ENCODE data around the gene OR10K2. TPM values are rescaled to one million over a fixed set of nuclear protein-coding genes. Genes with fewer than 3 reads are reported as not detected.

Gene OR10K2
- total RNA-seq, 1 donor from 2014 or later: not detected

DNA sequence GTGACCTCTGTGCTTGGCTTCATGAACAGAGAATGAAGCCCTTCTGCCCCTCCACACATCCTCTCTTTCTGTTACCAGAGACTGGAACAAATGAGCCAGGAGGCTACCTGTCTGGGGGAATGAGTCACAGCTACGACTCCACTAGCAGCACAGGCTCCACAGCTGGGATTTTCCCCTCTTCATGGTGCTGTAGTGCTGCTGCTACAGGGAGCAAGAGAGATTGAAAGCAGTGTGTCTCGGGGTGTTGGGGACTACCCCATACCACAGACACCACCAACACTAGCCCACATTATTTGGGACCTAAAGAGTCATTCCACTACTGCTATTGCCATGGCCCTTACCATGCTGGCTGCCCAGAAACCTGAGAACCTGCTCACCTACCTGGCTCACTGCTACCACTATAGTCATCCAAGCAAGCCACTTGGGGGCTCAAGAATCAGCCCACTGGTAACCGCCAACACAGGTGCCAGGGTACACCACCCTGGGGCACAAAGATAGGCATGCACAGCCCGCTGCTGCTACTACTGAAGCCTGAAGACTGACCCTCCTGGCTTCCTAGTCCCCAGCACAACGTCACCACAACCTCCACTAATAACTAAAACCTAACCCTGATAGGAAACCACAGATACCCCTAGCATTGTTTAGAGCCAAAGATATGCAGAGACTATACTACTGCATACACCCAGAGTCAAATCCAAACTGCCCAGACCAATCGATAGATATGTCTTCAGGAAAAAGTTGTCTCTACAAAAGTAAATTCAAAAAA is 54.7 kb downstream of the OR10K2 start:
- H3K27me3 Mint-ChIP-seq: no peaks in the 10 kb centered on the region
- H3K27ac Mint-ChIP-seq: no peak overlapping the region
- TF ChIP-seq CTCF (IDR thresholded peaks at IDR 0.05; ENCODE audit: unreplicated experiment): no peak
- H3K4me3 Mint-ChIP-seq (ENCODE audit: low read depth): no peak overlapping the region
- DNase-seq (ENCODE audit: low spot score, unreplicated experiment): no peak
- H3K9me3 Mint-ChIP-seq (ENCODE audit: low read depth): peaks cover 9% of the 10 kb centered on the region
- H3K36me3 Mint-ChIP-seq (ENCODE audit: insufficient read depth): no peaks in the 10 kb centered on the region
- no peaks in the 10 kb centered on the region for H3K4me1 Mint-ChIP-seq (ENCODE audit: low read depth)

Other genes starting within 250 kb of the OR10K2 start
- gene CD1D, start 245.3 kb downstream of the OR10K2 start, total RNA-seq: 0.13 TPM in 1 of 2 replicates, not detected in the other
- gene CD1A, start 171.8 kb downstream of the OR10K2 start, total RNA-seq: not detected in 2 replicates
- not detected in 2 replicates for gene CD1C, start 136.3 kb downstream of the OR10K2 start, total RNA-seq
- gene CD1B, start 94.7 kb downstream of the OR10K2 start, total RNA-seq: not detected in 2 replicates
- not detected in 2 replicates for gene CD1E, start 72.3 kb downstream of the OR10K2 start, total RNA-seq
- not detected in 2 replicates for gene OR10T2, start 26.8 kb downstream of the OR10K2 start, total RNA-seq
- 0.07 TPM in 1 of 2 replicates, not detected in the other for gene OR10K1, start 35.6 kb upstream of the OR10K2 start, total RNA-seq
- gene OR10R2, start 46.0 kb upstream of the OR10K2 start, total RNA-seq: not detected in 2 replicates
- not detected in 2 replicates for gene OR6Y1, start 128.2 kb upstream of the OR10K2 start, total RNA-seq
- not detected in 2 replicates for gene OR6P1, start 144.3 kb upstream of the OR10K2 start, total RNA-seq
- not detected in 2 replicates for gene OR10X1, start 153.7 kb upstream of the OR10K2 start, total RNA-seq
- not detected in 2 replicates for gene OR10Z1, start 179.0 kb upstream of the OR10K2 start, total RNA-seq